Right atrium auricular region (tissue), 2 donors: ENCODE data around the gene PRRC2B. TPM values are rescaled to one million over a fixed set of nuclear protein-coding genes. Genes with fewer than 3 reads are reported as not detected.

ENCODE experiments used
- DNase-seq: peaks from one replicate; pipeline ENCODE4 v3.0.0-alpha.2; 2019; ENCODE audit warnings: low spot score
- H3K27ac ChIP-seq, 2 donors: fragments of 200-600 bp; sonication (generic); 1 replicate in 1 of 2; 2 replicates in 1 of 2; pipeline ENCODE4 v1.5.1; 2016 to 2019
- H3K27me3 ChIP-seq, 2 donors: fragments of 200-600 bp; sonication (generic); one replicate each; pipeline versions ENCODE4 v1.5.1 to v1.6.0; 2017 to 2019
- H3K36me3 ChIP-seq: fragments of 200-600 bp; sonication (generic); one replicate; pipeline ENCODE4 v1.5.1; 2016
- H3K4me1 ChIP-seq, 2 donors: fragments of 200-600 bp; sonication (generic); one replicate each; pipeline versions ENCODE4 v1.5.1 to v1.6.0; 2017 to 2019
- H3K4me3 ChIP-seq, 2 donors: fragments of 200-600 bp; sonication (generic); 1 replicate in 1 of 2; 2 replicates in 1 of 2; pipeline ENCODE4 v1.5.1; 2017 to 2019; ENCODE audit warnings: mild to moderate bottlenecking in 1 of 2, moderate library complexity in 1 of 2
- H3K9me3 ChIP-seq, 2 donors: fragments of 200-600 bp; sonication (generic); one replicate each; pipeline ENCODE4 v1.5.1; 2019
- total RNA-seq, 2 donors: library from RNA; depleted of rRNA; stranded (reverse); fragments of >200 nt; gene quantifications; one replicate each; pipeline ENCODE4 v1.1.0, GENCODE V29; 2016
- TF ChIP-seq, protein P1 (sequence below), 2 donors: fragments of 200-600 bp; sonication (generic); IDR thresholded peaks; one replicate each; pipeline ENCODE4 v1.5.1; 2019; ENCODE audit warnings: antibody characterized with exemption in 2 of 2

Gene PRRC2B
- total RNA-seq, 2 donors from 2014 or later = 76.7 to 120 TPM

DNA sequence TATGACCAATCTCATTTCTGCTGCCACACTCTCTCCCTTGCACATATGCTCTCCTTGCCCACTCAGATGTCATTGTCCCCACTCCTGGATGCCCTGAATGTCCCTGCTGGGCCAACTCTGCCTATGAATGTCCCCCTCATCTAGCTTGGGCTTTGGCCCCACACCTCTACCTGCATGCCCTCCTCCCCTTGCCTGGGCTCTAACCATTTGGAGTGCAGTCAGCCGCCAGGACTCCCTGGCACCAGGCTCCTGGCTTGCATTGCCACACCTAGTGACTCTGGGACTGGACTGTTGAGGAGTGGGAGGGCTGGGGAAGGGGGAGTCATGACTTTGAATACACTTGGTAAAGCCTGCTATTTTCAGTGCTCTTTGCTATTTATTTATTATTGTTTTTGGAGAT is 67.3 kb downstream of the PRRC2B start:
- no peak for DNase-seq
- no peak overlapping the region for H3K27ac ChIP-seq

DNA sequence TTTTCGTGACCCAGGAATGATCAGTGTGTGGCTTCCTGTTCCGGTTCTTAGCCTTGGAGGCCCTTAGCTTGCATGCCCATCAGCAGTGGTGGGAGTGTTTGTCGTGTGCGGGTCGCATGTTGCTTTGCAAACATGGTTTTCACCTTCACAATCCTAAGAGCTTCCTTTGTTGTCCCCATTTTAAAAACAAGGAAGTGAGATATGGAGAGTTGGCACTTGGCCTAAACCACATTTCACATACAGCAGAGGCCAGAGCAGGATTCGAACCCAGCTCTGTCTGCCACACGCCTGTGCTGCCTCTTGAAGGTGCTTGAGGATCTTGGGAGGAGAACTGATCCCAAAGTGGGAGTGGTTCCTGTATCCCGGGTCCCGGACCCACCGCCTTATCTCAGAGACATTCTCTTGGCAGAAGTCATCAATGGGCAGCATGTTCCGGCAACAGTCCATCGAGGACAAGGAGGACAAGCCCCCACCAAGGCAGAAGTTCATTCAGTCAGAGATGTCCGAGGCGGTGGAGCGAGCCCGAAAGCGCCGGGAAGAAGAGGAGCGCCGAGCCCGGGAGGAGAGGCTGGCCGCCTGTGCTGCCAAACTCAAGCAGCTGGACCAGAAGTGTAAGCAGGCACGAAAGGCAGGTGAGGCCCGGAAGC is 70.6 kb downstream of the PRRC2B start:
- TF ChIP-seq, protein P1, sequence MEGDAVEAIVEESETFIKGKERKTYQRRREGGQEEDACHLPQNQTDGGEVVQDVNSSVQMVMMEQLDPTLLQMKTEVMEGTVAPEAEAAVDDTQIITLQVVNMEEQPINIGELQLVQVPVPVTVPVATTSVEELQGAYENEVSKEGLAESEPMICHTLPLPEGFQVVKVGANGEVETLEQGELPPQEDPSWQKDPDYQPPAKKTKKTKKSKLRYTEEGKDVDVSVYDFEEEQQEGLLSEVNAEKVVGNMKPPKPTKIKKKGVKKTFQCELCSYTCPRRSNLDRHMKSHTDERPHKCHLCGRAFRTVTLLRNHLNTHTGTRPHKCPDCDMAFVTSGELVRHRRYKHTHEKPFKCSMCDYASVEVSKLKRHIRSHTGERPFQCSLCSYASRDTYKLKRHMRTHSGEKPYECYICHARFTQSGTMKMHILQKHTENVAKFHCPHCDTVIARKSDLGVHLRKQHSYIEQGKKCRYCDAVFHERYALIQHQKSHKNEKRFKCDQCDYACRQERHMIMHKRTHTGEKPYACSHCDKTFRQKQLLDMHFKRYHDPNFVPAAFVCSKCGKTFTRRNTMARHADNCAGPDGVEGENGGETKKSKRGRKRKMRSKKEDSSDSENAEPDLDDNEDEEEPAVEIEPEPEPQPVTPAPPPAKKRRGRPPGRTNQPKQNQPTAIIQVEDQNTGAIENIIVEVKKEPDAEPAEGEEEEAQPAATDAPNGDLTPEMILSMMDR (IDR thresholded peaks at IDR 0.05) = no peak
- peaks cover 0 to 4% of the 10 kb centered on the region in 2 donors for H3K4me1 ChIP-seq
- DNase-seq = no peak
- no peaks in the 10 kb centered on the region for H3K9me3 ChIP-seq
- H3K4me3 ChIP-seq = no peak overlapping the region
- H3K36me3 ChIP-seq = peaks cover 91% of the 10 kb centered on the region
- H3K27ac ChIP-seq = no peak overlapping the region
- no peaks in the 10 kb centered on the region for H3K27me3 ChIP-seq

More for the DNA sequence above, 67.3 kb downstream of the PRRC2B start:
- Histone ChIP-seq H3K4me1 (no peaks in the 10 kb centered on the region), H3K9me3 (no peaks in the 10 kb centered on the region), H3K4me3 (no peak overlapping the region), H3K36me3 (peaks cover 90% of the 10 kb centered on the region), H3K27me3 (no peaks in the 10 kb centered on the region)
- TF ChIP-seq, protein P1 (IDR thresholded peaks at IDR 0.05) = no peak

DNA sequence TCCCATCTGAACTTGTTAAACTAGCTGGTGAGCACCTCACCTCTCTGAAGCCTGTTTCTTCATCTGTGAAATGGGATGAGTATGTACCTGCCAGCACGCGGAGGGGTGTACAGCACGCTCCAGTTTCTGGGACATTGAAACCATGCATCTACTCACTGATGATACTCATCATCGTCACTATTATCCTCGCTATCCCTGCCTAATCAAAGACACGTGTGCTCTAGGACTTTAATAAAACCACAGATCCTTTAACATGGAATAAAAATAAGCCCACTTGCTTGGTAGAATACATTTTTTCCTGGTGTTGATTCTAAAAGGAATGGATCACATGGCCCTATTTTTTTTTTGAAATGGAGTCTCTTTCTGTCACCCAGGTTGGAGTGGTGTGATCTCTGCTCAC is 71.5 kb downstream of the PRRC2B start:
- H3K9me3 ChIP-seq = no peaks in the 10 kb centered on the region
- H3K27ac ChIP-seq = no peak overlapping the region
- no peaks in the 10 kb centered on the region for H3K27me3 ChIP-seq
- H3K4me1 ChIP-seq = peaks cover 0 to 4% of the 10 kb centered on the region in 2 donors
- DNase-seq = no peak
- H3K4me3 ChIP-seq = no peak overlapping the region
- peaks cover 91% of the 10 kb centered on the region for H3K36me3 ChIP-seq
- TF ChIP-seq, protein P1 (IDR thresholded peaks at IDR 0.05) = no peak

DNA sequence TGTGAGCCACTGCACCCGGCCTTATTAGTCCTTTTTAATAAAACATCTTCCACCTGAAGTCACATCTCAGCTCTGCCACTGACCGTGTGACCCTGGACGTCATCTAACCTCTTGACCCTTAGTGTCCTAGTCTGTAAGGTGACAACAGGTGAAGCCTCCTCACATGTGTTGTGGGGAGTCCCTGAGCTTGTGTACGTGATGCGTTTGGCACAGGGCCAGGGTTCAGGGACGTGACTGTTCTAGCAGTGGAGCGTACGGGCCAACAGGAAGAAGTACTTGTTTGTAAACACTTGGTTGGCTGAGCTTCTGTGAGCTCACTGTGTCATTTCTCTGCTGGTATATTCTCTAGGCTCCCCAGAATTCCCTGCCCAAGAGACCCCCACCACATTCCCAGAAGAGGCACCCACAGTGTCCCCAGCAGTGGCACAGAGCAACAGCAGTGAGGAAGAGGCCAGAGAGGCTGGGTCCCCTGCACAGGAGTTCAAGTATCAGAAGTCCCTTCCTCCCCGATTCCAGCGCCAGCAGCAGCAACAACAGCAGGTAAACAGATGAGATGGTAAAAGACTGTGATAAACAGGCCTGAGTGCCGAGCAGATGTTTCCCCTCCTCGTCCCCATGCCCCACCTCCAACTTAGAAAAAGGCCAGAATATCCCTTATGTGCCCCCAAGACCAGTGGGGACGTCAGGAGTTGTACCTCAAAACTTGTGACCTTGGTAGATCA is 73.5 kb downstream of the PRRC2B start:
- no peak overlapping the region for H3K27ac ChIP-seq
- peaks cover 0 to 4% of the 10 kb centered on the region in 2 donors for H3K4me1 ChIP-seq
- H3K4me3 ChIP-seq = no peak overlapping the region
- H3K9me3 ChIP-seq = no peaks in the 10 kb centered on the region
- no peaks in the 10 kb centered on the region for H3K27me3 ChIP-seq
- TF ChIP-seq, protein P1 (IDR thresholded peaks at IDR 0.05) = no peak
- no peak for DNase-seq
- H3K36me3 ChIP-seq = peaks cover 92% of the 10 kb centered on the region

DNA sequence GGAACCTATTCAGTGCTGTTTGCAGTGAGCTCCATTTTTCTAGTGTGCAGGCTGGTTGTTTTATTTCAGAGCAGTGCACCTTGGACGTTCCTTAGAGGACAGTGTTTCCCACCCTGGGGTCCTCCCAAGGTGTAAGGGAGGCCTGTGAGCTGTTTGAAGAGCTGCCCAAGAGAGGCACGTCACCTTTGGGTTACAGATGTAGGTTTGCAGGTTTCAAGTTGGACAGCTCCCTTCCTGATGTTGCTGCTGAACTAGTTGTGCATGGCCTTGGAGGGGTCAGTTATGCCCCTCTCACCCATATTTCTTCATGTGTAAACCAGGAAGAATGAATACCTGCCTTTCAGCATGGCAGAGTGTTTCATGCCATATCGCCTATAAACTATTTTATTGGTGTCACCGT is 74.1 kb downstream of the PRRC2B start:
- peaks cover 96% of the 10 kb centered on the region for H3K36me3 ChIP-seq
- TF ChIP-seq, protein P1 (IDR thresholded peaks at IDR 0.05) = no peak

More for the DNA sequence above, 74.1 kb downstream of the PRRC2B start:
- no peak for DNase-seq
- H3K27ac ChIP-seq = no peak overlapping the region
- H3K4me3 ChIP-seq = no peak overlapping the region
- no peaks in the 10 kb centered on the region for H3K9me3 ChIP-seq
- H3K27me3 ChIP-seq = no peaks in the 10 kb centered on the region
- H3K4me1 ChIP-seq = peaks cover 0 to 4% of the 10 kb centered on the region in 2 donors
